BJ (cell line): ENCODE data around the gene KLRC2. TPM values are rescaled to one million over a fixed set of nuclear protein-coding genes. Genes with fewer than 3 reads are reported as not detected.
"Not testable (repeated sequence)": the region's sequence is repeated elsewhere in the genome, so short reads cannot be mapped to it uniquely, and the experiment has no call there.

Experiments
- CTCF ChIA-PET: fragments of 350-600 bp; formaldehyde crosslinking; extraction: SDS; loops from one replicate; lab custom pipeline; 2021; ENCODE audit warnings: antibody characterized with exemption, inconsistent platforms; lab: Yijun Ruan, JAX
- POLR2A ChIA-PET: fragments of 300-600 bp; sonication (Branson Sonifier 250); formaldehyde crosslinking; extraction: SDS; loops from one replicate; lab custom pipeline; 2021; ENCODE audit warnings: antibody characterized with exemption; lab: Charles Lee
- DNase-seq: peaks from one replicate; pipeline ENCODE4 v3.0.0-alpha.2; 2011; ENCODE audit warnings: low read depth
- H3K27me3 ChIP-seq: 2 replicates; pipeline ENCODE4 v1.6.0; 2011; ENCODE audit warnings: low read length; ENCODE audit not compliant: control insufficient read depth, insufficient read depth
- H3K36me3 ChIP-seq: 2 replicates; pipeline ENCODE4 v1.5.1; 2011; ENCODE audit warnings: low read length; ENCODE audit not compliant: control insufficient read depth, insufficient read depth
- H3K4me3 ChIP-seq: 2 replicates; pipeline ENCODE4 v1.5.1; 2011; ENCODE audit warnings: low read depth, mild to moderate bottlenecking, control low read depth, low read length
- CTCF ChIP-seq: IDR thresholded peaks from 2 replicates; pipeline ENCODE4 v1.5.1; 2011; ENCODE audit warnings: low read depth, mild to moderate bottlenecking, control low read depth, inconsistent platforms, low read length, moderate library complexity; ENCODE audit not compliant: insufficient read depth
- polyA plus RNA-seq: library from polyadenylated mRNA; depleted of rRNA; stranded (reverse); fragments of >200 nt; gene quantifications from 2 replicates; pipeline ENCODE4 v1.2.3, GENCODE V29; 2011

KLRC2 gene
- polyA plus RNA-seq, 1 experiment = not detected

- H3K4me3 ChIP-seq = no peak overlapping the region
- no peaks in the 10 kb centered on the region for H3K27me3 ChIP-seq
- no peaks in the 10 kb centered on the region for H3K36me3 ChIP-seq
- no peak for TF ChIP-seq CTCF
- DNase-seq = no peak
- ChIA-PET CTCF (no interaction called here), POLR2A (no interaction called here)
Observed at GRCh38 chr12:10405294-10405693, 30.5 kb downstream of the KLRC2 start.

GRCh38 chr12:10404798-10405197 lies 31.0 kb downstream of the KLRC2 start:
- Histone ChIP-seq H3K4me3 (no peak overlapping the region), H3K36me3 (no peaks in the 10 kb centered on the region), H3K27me3 (no peaks in the 10 kb centered on the region)
- ChIA-PET POLR2A (no interaction called here), CTCF (no interaction called here)
- no peak for DNase-seq
- TF ChIP-seq CTCF = no peak

- ChIA-PET POLR2A (no interaction called here), CTCF (no interaction called here)
- no peaks in the 10 kb centered on the region for H3K27me3 ChIP-seq
- no peak overlapping the region for H3K4me3 ChIP-seq
- TF ChIP-seq CTCF = no peak
- H3K36me3 ChIP-seq = no peaks in the 10 kb centered on the region
- no peak for DNase-seq
Observed at GRCh38 chr12:10400829-10401228, 35.0 kb downstream of the KLRC2 start.

- DNase-seq = no peak
- Histone ChIP-seq H3K27me3 (no peaks in the 10 kb centered on the region), H3K36me3 (no peaks in the 10 kb centered on the region), H3K4me3 (no peak overlapping the region)
- TF ChIP-seq CTCF = no peak
- CTCF ChIA-PET = no interaction called here
- POLR2A ChIA-PET = no interaction called here
Observed at GRCh38 chr12:10398168-10398567, 37.6 kb downstream of the KLRC2 start.

- POLR2A ChIA-PET = no interaction called here
- no peak for TF ChIP-seq CTCF
- no peaks in the 10 kb centered on the region for H3K36me3 ChIP-seq
- no peak for DNase-seq
- CTCF ChIA-PET = no interaction called here
- H3K27me3 ChIP-seq = no peaks in the 10 kb centered on the region
- no peak overlapping the region for H3K4me3 ChIP-seq
Observed at GRCh38 chr12:10397296-10397695, 38.5 kb downstream of the KLRC2 start.

GRCh38 chr12:10396176-10396575 lies 39.6 kb downstream of the KLRC2 start:
- POLR2A ChIA-PET, DNase-seq, H3K27me3 ChIP-seq, CTCF ChIA-PET, H3K4me3 ChIP-seq, H3K36me3 ChIP-seq: not testable (repeated sequence)
